ENCODE data around the gene ESYT1. TPM values are rescaled to one million over a fixed set of nuclear protein-coding genes. Genes with fewer than 3 reads are reported as not detected.
A peak's percentile ranks its signal among the peaks of the same experiment; 100 is the strongest.

ESYT1 gene
- total RNA-seq, 2 experiments from 2014 or later: 85.9 to 112 TPM

DNA sequence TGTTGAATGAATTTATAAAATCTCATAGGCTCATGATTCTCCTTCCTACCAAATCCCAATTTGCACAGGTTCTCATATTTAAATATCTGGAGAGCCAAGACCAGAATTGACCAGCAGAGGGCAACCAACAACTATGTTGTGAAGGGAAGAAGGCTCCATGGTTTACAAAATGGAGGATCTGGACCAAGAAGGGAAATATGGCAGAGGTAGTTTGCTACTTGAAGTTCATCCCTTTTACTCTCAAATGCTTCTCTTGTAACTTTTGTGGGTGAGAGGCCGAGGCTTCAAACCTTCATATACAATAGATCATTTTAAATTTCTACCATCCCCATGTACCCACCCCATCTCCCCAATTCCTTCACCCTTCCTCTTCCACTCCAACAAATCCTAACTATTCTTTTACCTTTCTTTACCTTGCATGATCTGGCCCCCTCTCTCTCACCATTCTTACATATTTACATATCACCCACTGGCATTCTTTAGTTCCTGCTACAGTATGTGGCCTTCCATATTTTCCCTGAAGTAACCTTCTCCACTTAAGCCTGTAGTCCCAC is 65.0 kb downstream of the ESYT1 start:
- intact Hi-C loops (cut with micrococcal nuclease; ENCODE audit: unreplicated experiment): loop anchor here (1.0 to 2.0 kb wide), 5 partner anchors 31 to 308 kb away; partner anchors contain the start of genes ANKRD52, CS and NABP2
- Histone ChIP-seq H2AFZ (ENCODE audit: low read length) (peak overlapping the region; percentile 84), H3K4me2 (ENCODE audit: low read length) (peak overlapping the region; percentile 7; the same call in 1 of the 2 replicates), H3K27ac (ENCODE audit: low read depth, low read length, poor library complexity, severe bottlenecking) (no peak overlapping the region), H3K4me3 (ENCODE audit: low read depth, low read length, poor library complexity, severe bottlenecking) (no peak overlapping the region), H4K20me1 (ENCODE audit: insufficient read depth, low read length) (0 out of 2 replicates have a peak, but pooled peaks cover 2% of the 10 kb centered on the region), H3K9me2 (ENCODE audit: insufficient read depth, low read length) (no peaks in the 10 kb centered on the region), H3K79me2 (ENCODE audit: insufficient read depth, low read depth, low read length) (peaks cover 9% of the 10 kb centered on the region), H3K4me1 (ENCODE audit: insufficient read depth, low read length, poor library complexity, severe bottlenecking) (peaks cover 24% of the 10 kb centered on the region), H3K9me3 (ENCODE audit: low read length) (no peaks in the 10 kb centered on the region), H3K36me3 (ENCODE audit: insufficient read depth, low read length) (no peaks in the 10 kb centered on the region)
- POLR2A ChIA-PET: interaction anchor here (0.7 to 2.4 kb wide), 2 partner anchors 19 to 29 kb away, joined by 3 to 19 read pairs; partner anchors contain the start of gene RNF41
- BruUV-seq (replicated peaks): TSS peak; percentile 60
- DNase-seq (ENCODE audit: low spot score): peak; percentile 94
- CTCF ChIA-PET (ENCODE audit: unreplicated experiment): interaction anchor here (0.6 kb wide), 2 partner anchors 29 to 73 kb away, joined by 3 to 7 read pairs; partner anchors contain the start of gene RNF41
- TF ChIP-seq EZH2phosphoT487 (IDR thresholded peaks at IDR 0.05; ENCODE audit: borderline replicate concordance, low read depth, low read length): no peak
- TF ChIP-seq, protein P1, sequence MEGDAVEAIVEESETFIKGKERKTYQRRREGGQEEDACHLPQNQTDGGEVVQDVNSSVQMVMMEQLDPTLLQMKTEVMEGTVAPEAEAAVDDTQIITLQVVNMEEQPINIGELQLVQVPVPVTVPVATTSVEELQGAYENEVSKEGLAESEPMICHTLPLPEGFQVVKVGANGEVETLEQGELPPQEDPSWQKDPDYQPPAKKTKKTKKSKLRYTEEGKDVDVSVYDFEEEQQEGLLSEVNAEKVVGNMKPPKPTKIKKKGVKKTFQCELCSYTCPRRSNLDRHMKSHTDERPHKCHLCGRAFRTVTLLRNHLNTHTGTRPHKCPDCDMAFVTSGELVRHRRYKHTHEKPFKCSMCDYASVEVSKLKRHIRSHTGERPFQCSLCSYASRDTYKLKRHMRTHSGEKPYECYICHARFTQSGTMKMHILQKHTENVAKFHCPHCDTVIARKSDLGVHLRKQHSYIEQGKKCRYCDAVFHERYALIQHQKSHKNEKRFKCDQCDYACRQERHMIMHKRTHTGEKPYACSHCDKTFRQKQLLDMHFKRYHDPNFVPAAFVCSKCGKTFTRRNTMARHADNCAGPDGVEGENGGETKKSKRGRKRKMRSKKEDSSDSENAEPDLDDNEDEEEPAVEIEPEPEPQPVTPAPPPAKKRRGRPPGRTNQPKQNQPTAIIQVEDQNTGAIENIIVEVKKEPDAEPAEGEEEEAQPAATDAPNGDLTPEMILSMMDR (conservative IDR thresholded peaks at IDR 0.05; ENCODE audit: low read length): peak; percentile 99

Other genes with a start within 250 kb of the ESYT1 start
- gene PYM1, start 200.4 kb upstream of the ESYT1 start, total RNA-seq (2014; rRNA removed; shearing (Covaris generic)): 88.5 and 97.2 TPM in 2 replicates
- 82.7 and 88.5 TPM in 2 replicates for gene PYM1, start 200.4 kb upstream of the ESYT1 start, total RNA-seq (2022)
- 106 and 144 TPM in 2 replicates for gene DGKA, start 197.1 kb upstream of the ESYT1 start, total RNA-seq (2014; rRNA removed; shearing (Covaris generic))
- gene DGKA, start 197.1 kb upstream of the ESYT1 start, total RNA-seq (2022): 170 and 216 TPM in 2 replicates
- 0.49 and 1.4 TPM in 2 replicates for gene PMEL, start 162.2 kb upstream of the ESYT1 start, total RNA-seq (2014; rRNA removed; shearing (Covaris generic))
- gene PMEL, start 162.2 kb upstream of the ESYT1 start, total RNA-seq (2022): 2.4 and 3.0 TPM in 2 replicates
- 57.8 and 68.1 TPM in 2 replicates for gene CDK2, start 161.4 kb upstream of the ESYT1 start, total RNA-seq (2014; rRNA removed; shearing (Covaris generic))
- gene CDK2, start 161.4 kb upstream of the ESYT1 start, total RNA-seq (2022): 80.9 and 81.4 TPM in 2 replicates
- 21.6 and 21.8 TPM in 2 replicates for gene RAB5B, start 154.2 kb upstream of the ESYT1 start, total RNA-seq (2014; rRNA removed; shearing (Covaris generic))
- gene RAB5B, start 154.2 kb upstream of the ESYT1 start, total RNA-seq (2022): 47.2 and 50.5 TPM in 2 replicates
- gene SUOX, start 131.0 kb upstream of the ESYT1 start, total RNA-seq (2014; rRNA removed; shearing (Covaris generic)): 2.5 and 2.7 TPM in 2 replicates
- 6.4 and 7.4 TPM in 2 replicates for gene SUOX, start 131.0 kb upstream of the ESYT1 start, total RNA-seq (2022)
- 0.90 and 1.3 TPM in 2 replicates for gene IKZF4, start 107.2 kb upstream of the ESYT1 start, total RNA-seq (2014; rRNA removed; shearing (Covaris generic))
- 6.0 and 8.8 TPM in 2 replicates for gene IKZF4, start 107.2 kb upstream of the ESYT1 start, total RNA-seq (2022)
- gene RPS26, start 86.3 kb upstream of the ESYT1 start, total RNA-seq (2014; rRNA removed; shearing (Covaris generic)): 306 and 600 TPM in 2 replicates
- gene RPS26, start 86.3 kb upstream of the ESYT1 start, total RNA-seq (2022): 74.6 and 79.1 TPM in 2 replicates
- not detected in 2 replicates for gene ERBB3, start 48.1 kb upstream of the ESYT1 start, total RNA-seq (2014; rRNA removed; shearing (Covaris generic))
- gene ERBB3, start 48.1 kb upstream of the ESYT1 start, total RNA-seq (2022): 0.83 TPM in 1 of 2 replicates, not detected in the other
- 358 and 437 TPM in 2 replicates for gene PA2G4, start 23.7 kb upstream of the ESYT1 start, total RNA-seq (2014; rRNA removed; shearing (Covaris generic))
- 280 and 289 TPM in 2 replicates for gene PA2G4, start 23.7 kb upstream of the ESYT1 start, total RNA-seq (2022)
- gene RPL41, start 11.6 kb upstream of the ESYT1 start, total RNA-seq (2014; rRNA removed; shearing (Covaris generic)): 4,534 and 5,932 TPM in 2 replicates
- 4,745 and 4,976 TPM in 2 replicates for gene RPL41, start 11.6 kb upstream of the ESYT1 start, total RNA-seq (2022)
- 11.9 and 12.6 TPM in 2 replicates for gene ZC3H10, start 10.0 kb upstream of the ESYT1 start, total RNA-seq (2014; rRNA removed; shearing (Covaris generic))
- gene ZC3H10, start 10.0 kb upstream of the ESYT1 start, total RNA-seq (2022): 15.8 and 16.5 TPM in 2 replicates
- 56.6 and 105 TPM in 2 replicates for gene MYL6B, start 24.3 kb downstream of the ESYT1 start, total RNA-seq (2014; rRNA removed; shearing (Covaris generic))
- gene MYL6B, start 24.3 kb downstream of the ESYT1 start, total RNA-seq (2022): 62.6 and 77.6 TPM in 2 replicates
- gene MYL6, start 30.1 kb downstream of the ESYT1 start, total RNA-seq (2014; rRNA removed; shearing (Covaris generic)): 574 and 654 TPM in 2 replicates
- 415 and 468 TPM in 2 replicates for gene MYL6, start 30.1 kb downstream of the ESYT1 start, total RNA-seq (2022)
- gene SMARCC2, start 61.2 kb downstream of the ESYT1 start, total RNA-seq (2014; rRNA removed; shearing (Covaris generic)): 59.7 and 68.3 TPM in 2 replicates
- 137 and 162 TPM in 2 replicates for gene SMARCC2, start 61.2 kb downstream of the ESYT1 start, total RNA-seq (2022)
- 63.8 and 76.1 TPM in 2 replicates for gene RNF41, start 93.7 kb downstream of the ESYT1 start, total RNA-seq (2014; rRNA removed; shearing (Covaris generic))
- 43.7 and 45.6 TPM in 2 replicates for gene RNF41, start 93.7 kb downstream of the ESYT1 start, total RNA-seq (2022)
- gene NABP2, start 96.1 kb downstream of the ESYT1 start, total RNA-seq (2014; rRNA removed; shearing (Covaris generic)): 37.5 and 46.0 TPM in 2 replicates
- gene NABP2, start 96.1 kb downstream of the ESYT1 start, total RNA-seq (2022): 54.1 and 61.1 TPM in 2 replicates
- gene SLC39A5, start 101.8 kb downstream of the ESYT1 start, total RNA-seq (2014; rRNA removed; shearing (Covaris generic)): 0.76 and 2.5 TPM in 2 replicates
- 1.2 and 1.4 TPM in 2 replicates for gene SLC39A5, start 101.8 kb downstream of the ESYT1 start, total RNA-seq (2022)
- gene ANKRD52, start 130.1 kb downstream of the ESYT1 start, total RNA-seq (2014; rRNA removed; shearing (Covaris generic)): 7.0 and 11.7 TPM in 2 replicates
- 35.0 and 35.6 TPM in 2 replicates for gene ANKRD52, start 130.1 kb downstream of the ESYT1 start, total RNA-seq (2022)
- gene COQ10A, start 138.7 kb downstream of the ESYT1 start, total RNA-seq (2014; rRNA removed; shearing (Covaris generic)): 15.8 and 22.1 TPM in 2 replicates
- 20.6 and 28.9 TPM in 2 replicates for gene COQ10A, start 138.7 kb downstream of the ESYT1 start, total RNA-seq (2022)
- gene CS, start 172.1 kb downstream of the ESYT1 start, total RNA-seq (2014; rRNA removed; shearing (Covaris generic)): 150 and 154 TPM in 2 replicates
- gene CS, start 172.1 kb downstream of the ESYT1 start, total RNA-seq (2022): 262 and 281 TPM in 2 replicates
- gene CNPY2, start 187.7 kb downstream of the ESYT1 start, total RNA-seq (2014; rRNA removed; shearing (Covaris generic)): 62.8 and 75.5 TPM in 2 replicates
- 80.2 and 85.5 TPM in 2 replicates for gene CNPY2, start 187.7 kb downstream of the ESYT1 start, total RNA-seq (2022)
- gene PAN2, start 205.7 kb downstream of the ESYT1 start, total RNA-seq (2014; rRNA removed; shearing (Covaris generic)): 69.9 and 106 TPM in 2 replicates
- gene PAN2, start 205.7 kb downstream of the ESYT1 start, total RNA-seq (2022): 117 and 132 TPM in 2 replicates
- gene IL23A, start 210.6 kb downstream of the ESYT1 start, total RNA-seq (2014; rRNA removed; shearing (Covaris generic)): 16.3 and 18.3 TPM in 2 replicates
- gene IL23A, start 210.6 kb downstream of the ESYT1 start, total RNA-seq (2022): 9.8 and 12.7 TPM in 2 replicates
- 75.3 and 89.0 TPM in 2 replicates for gene STAT2, start 231.8 kb downstream of the ESYT1 start, total RNA-seq (2014; rRNA removed; shearing (Covaris generic))
- gene STAT2, start 231.8 kb downstream of the ESYT1 start, total RNA-seq (2022): 126 and 135 TPM in 2 replicates
- gene APOF, start 234.6 kb downstream of the ESYT1 start, total RNA-seq (2014; rRNA removed; shearing (Covaris generic)): 0.16 TPM in 1 of 2 replicates, not detected in the other
- 0.20 and 0.38 TPM in 2 replicates for gene APOF, start 234.6 kb downstream of the ESYT1 start, total RNA-seq (2022)